ENCODE measurements around the gene ZDHHC14.

Gene ZDHHC14

GRCh38 chr6:157468574-157468973, 87.6 kb downstream of the ZDHHC14 start:
- no peak for DNase-seq

DNA sequence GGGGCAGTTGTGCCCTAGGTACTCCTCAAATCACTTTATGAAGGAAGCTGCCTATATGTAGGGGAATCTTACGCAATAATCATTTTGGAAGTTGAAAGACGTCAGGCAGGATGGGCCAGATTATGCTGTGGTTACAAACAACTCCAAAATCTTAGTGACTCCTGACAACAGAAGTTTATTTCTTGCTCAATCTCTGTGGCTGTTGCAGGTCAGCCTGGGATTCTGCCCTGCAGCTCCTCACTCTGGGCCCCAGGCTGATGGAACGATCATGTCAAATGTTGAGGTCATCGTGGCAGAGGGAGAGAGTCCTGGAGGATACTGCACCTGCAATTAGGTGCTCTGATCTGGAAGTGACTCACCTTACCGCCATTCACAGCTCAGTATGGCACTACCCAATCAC, 88.4 kb downstream of the ZDHHC14 start:
- DNase-seq = no peak

GRCh38 chr6:157471077-157471686, 90.2 kb downstream of the ZDHHC14 start:
- no peak for DNase-seq

DNA sequence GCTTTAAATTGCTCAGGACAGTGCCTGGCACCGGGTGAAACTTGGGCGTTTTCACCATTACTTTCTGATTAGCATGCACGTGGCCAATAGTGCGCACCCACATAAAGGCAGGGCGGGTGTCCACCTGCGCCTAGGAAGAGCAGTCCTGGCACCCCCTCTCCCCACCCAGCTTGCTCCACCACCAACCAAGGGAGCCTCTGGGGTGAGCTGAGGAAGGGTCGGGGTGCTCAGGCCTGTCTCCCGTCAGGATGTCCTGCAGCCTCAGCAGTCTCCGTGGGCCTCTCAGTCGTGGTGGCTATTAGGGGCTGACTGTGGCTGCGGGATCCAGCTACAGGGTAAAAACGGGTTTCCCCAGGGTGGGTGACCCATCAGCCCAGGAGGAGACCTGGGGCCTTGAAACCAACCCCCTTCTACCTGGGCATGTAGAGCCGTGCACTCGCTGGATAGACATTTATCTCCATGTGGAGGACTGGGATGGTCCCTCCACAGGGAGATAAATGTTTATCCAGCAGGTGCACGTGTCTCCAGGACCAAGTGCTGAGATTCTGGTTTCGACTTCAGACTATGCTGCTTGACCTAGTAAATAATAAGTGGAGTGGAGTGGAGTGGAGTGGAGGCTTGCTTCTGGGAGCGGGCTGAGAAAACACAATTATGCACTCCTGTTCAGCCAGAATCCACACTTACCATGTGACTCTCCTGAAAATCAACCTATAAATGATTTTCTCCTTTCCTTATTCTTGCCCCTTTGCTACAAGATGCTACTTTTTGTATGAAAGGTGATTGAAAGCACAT, 91.1 kb downstream of the ZDHHC14 start:
- no peak for DNase-seq

DNA sequence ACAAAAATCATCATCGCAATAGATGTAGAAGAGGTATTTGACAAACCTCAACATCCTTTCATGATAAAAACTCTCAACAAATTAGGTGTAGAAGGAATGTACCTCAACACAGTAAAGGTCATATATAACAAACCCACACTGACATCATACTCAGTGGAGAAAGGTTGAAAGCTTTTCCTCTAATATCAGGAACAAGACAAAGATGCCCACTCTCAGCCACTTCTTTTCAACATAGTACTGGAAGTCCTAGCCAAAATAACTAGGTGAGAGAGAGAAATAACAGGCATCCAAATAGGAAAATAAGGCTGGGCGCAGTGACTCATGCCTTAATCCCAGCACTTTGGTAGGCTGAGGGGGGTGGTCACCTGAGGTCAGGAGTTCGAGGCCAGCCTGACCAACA, 95.8 kb downstream of the ZDHHC14 start:
- DNase-seq = no peak

- DNase-seq = no peak
These were observed 97.9 kb downstream of the ZDHHC14 start for GRCh38 chr6:157478926-157479325.

- no peak for DNase-seq
These were observed 98.7 kb downstream of the ZDHHC14 start for GRCh38 chr6:157479464-157480303.

- DNase-seq = no peak
These were observed 100.3 kb downstream of the ZDHHC14 start for GRCh38 chr6:157481189-157481864.

GRCh38 chr6:157481865-157482249, 100.9 kb downstream of the ZDHHC14 start:
- DNase-seq = no peak

DNA sequence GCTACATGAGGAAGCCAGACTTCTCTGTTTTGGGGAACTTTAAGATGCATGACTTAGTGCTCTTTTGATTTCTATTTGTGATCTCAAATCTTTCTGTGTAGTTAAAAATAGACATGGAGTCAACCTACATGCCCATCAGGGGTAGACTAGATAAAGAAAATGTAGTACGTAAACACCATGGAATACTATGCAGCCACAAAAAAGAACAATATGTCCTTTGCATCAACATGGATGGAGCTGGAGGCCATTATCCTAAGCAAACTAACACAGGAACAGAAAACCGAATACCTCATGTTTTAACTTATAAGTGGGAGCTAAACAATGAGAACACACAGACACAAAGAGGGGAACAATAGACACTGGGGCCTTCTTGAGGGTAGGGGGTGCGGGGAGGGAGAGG, 102.8 kb downstream of the ZDHHC14 start:
- no peak for DNase-seq

DNA sequence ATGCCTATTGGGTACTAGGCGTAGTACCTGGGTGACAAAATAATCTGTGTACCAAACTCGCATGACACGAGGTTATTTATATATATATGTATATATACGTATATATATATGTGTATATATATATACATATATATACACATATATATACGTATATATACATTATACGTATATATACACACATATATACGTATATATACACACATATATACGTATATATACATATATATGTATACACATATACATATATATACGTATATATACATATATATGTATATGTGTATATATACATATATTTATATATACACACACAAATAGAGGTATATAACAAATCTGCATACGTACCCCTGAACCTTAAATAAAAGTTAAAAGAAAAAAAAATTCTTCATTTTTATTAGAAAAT, 103.2 kb downstream of the ZDHHC14 start:
- no peak for DNase-seq

DNA sequence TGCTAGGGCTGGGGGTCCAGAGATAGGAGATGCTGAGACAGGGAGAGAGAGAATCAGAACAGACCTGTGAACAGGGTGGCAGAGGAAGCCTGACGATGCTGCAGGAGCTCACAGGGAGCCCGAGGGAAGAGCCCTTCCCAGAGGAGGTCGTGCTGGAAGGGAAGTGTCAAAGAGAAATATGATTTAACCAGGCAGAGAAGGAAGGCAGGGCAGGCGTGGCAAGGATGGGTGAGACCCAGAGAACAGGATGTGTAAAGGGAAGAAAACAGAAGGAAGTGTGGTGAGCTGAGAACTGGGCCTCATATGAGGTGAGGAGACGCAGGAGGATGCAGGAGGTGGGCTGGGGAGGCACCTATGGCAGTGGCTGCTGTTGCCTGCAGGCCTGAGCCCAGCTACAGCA, 105.6 kb downstream of the ZDHHC14 start:
- DNase-seq = no peak

DNA sequence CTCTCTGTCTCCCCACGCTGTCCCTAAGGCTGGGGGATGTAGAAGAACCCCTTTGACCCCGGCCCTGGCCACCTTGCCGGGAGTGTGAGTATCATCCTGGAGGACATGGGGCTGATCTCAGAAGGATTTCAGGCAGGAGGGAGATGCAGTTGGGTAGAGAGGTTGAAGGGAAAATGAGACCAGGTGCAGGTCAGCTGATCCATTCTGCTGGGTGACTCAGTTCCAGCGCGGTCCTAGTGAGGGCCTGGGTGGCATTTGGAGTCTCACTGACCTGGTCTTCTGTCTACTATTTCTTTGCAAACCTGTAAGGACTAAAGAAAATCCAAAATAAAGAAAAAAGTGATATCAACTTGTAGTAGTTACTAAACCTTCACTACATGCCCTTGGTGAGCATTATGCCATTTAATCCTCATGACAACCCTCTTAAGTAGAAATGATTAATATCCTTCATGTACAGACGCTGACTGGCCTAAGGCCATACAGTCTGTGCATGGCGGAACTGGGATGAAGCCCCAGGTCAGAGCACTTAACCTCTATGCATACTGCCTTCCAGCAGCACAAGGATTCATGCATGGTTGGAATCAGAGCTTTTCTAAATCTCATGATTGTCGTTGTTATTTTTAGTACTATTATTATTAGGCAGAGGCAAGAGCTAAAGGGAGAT, 106.3 kb downstream of the ZDHHC14 start:
- DNase-seq = no peak

- no peak for DNase-seq
These were observed 107.1 kb downstream of the ZDHHC14 start for GRCh38 chr6:157488058-157488457.

- no peak for DNase-seq
These were observed 107.7 kb downstream of the ZDHHC14 start for GRCh38 chr6:157488716-157489118.

- no peak for DNase-seq
These were observed 109.8 kb downstream of the ZDHHC14 start for GRCh38 chr6:157490611-157491269.

- DNase-seq = no peak
These were observed 110.7 kb downstream of the ZDHHC14 start for GRCh38 chr6:157491571-157492232.

DNA sequence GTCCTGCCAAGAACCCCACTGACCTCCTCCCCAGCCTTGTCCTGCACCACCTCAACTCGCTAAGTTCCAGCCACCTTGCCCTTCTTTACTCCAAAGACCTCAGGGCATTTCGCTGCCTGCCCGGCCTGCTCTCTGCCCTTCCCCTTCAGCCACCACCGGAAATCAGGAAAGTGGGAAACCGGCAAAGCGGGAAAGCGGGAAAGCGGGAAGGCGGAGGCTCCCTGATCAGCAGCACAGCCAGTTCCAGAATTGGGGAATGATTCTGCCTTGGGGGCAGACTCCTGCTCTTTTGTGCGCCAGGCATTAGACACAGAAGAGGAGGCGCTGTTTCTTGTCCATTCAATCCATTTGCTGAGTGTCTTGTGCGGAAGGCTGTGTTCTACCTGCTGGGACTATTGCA, 111.3 kb downstream of the ZDHHC14 start:
- no peak for DNase-seq

DNA sequence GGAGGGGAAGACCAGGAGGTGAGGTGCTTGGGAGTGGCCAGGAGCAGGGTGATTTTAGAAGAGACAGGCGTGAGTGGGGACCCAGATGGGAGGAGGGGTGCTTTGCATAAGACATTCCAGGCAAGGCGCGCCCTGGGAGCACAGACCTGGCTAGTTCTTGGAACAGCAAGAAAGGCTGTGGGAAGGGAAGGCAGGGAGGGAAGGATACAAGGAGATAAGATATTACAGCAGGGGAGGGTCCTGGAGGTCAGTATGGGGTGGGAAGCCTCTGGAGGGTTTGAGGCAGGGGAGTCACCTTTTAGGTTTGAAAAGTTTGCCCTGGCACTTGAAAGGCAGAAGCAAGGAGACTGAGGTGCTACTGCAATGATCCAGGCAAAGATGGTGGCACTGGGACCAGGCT, 111.8 kb downstream of the ZDHHC14 start:
- no peak for DNase-seq

DNA sequence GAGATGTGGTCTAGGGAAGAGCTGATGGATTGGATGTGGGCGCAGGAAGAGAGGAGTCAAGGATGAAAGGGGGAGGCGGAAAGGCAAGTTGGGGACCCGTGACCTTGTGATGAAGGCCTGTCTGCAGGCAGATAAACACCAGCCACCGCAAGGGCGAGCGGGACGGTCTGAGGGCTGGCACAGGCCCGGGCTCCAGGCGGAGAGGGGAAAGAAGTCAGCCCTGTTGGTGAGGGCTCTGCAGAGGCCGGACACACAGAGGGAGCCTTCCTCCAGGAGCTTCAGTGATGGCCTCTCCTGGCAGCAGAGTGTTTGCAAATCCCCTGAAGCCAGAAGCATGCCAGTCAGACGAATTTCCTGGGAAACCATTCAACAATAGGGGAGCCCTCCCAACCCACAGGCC, 112.2 kb downstream of the ZDHHC14 start:
- no peak for DNase-seq

- no peak for DNase-seq
These were observed 112.6 kb downstream of the ZDHHC14 start for GRCh38 chr6:157493576-157493975.
